Kasumi-1 (cell line): ENCODE data around the gene ADAMTS17.
A peak's percentile ranks its signal among the peaks of the same experiment; 100 is the strongest.

Source experiments
- DNase-seq, 2 experiments: peaks; one replicate each; lab custom pipeline; 2025; lab: John Stamatoyannopoulos, UW

The ADAMTS17 gene

GRCh38 chr15:100309109-100310040, 32.4 kb downstream of the ADAMTS17 start:
- no peak for DNase-seq

GRCh38 chr15:100308608-100309007, 33.2 kb downstream of the ADAMTS17 start:
- DNase-seq: no peak

- DNase-seq: peak; percentile 37 to 53
These were observed 33.6 kb downstream of the ADAMTS17 start for GRCh38 chr15:100308213-100308600.

- no peak for DNase-seq
These were observed 34.2 kb downstream of the ADAMTS17 start for GRCh38 chr15:100307241-100308212.

GRCh38 chr15:100306098-100306497, 35.7 kb downstream of the ADAMTS17 start:
- DNase-seq: no peak

- DNase-seq: no peak
These were observed 39.8 kb downstream of the ADAMTS17 start for GRCh38 chr15:100301910-100302431.

- DNase-seq: no peak
These were observed 43.5 kb downstream of the ADAMTS17 start for GRCh38 chr15:100298257-100298656.

GRCh38 chr15:100297812-100298211, 44.0 kb downstream of the ADAMTS17 start:
- DNase-seq: no peak

GRCh38 chr15:100295939-100296565, 45.7 kb downstream of the ADAMTS17 start:
- no peak for DNase-seq

GRCh38 chr15:100292010-100292409, 49.8 kb downstream of the ADAMTS17 start:
- DNase-seq: no peak

- DNase-seq: no peak
These were observed 50.7 kb downstream of the ADAMTS17 start for GRCh38 chr15:100291106-100291505.

- no peak for DNase-seq
These were observed 56.0 kb downstream of the ADAMTS17 start for GRCh38 chr15:100285641-100286295.

GRCh38 chr15:100284701-100285100, 57.1 kb downstream of the ADAMTS17 start:
- DNase-seq: no peak

- no peak for DNase-seq
These were observed 57.6 kb downstream of the ADAMTS17 start for GRCh38 chr15:100284191-100284590.

- DNase-seq: no peak
These were observed 60.5 kb downstream of the ADAMTS17 start for GRCh38 chr15:100281096-100281917.

GRCh38 chr15:100279849-100280248, 61.9 kb downstream of the ADAMTS17 start:
- DNase-seq: no peak

- no peak for DNase-seq
These were observed 62.3 kb downstream of the ADAMTS17 start for GRCh38 chr15:100279446-100279845.

GRCh38 chr15:100278596-100279380, 63.0 kb downstream of the ADAMTS17 start:
- DNase-seq: no peak

GRCh38 chr15:100277087-100277855, 64.5 kb downstream of the ADAMTS17 start:
- no peak for DNase-seq
